CD4-positive, alpha-beta T cell treated with Interleukin-12 subunit alpha and Interleukin-12 subunit beta, for 1 hour (primary cell): ENCODE results near the gene HTR5A.

Experiments used
- DNase-seq: peaks from one replicate; pipeline ENCODE4 v3.0.0-alpha.2; 2020

Gene HTR5A

GRCh38 chr7:155093596-155093995 is 23.5 kb downstream of the HTR5A start:
- no peak for DNase-seq

DNA sequence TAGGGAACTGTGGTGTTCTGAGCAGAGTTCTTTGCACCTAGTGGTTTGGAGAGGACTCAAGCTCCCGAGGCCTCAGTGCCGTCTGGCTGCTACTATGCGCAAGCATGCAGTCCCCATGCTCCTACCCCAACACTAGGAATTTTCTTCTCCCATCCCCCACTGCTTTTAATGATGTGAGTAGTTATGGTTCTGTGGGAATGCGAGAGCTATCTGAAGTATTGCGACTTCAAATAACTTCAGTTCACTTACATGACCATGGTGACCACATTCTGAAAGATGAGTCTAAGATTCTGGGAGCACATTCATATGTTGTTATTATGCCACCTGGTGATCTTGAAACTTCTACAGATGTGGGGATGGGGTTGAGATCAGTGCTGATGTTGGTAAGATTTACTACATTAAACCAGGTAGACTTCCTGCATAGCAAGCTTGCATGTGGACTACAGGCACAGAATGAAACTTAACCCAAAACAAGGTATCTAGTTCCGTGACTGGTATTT is 24.6 kb downstream of the HTR5A start:
- DNase-seq, result no peak

DNA sequence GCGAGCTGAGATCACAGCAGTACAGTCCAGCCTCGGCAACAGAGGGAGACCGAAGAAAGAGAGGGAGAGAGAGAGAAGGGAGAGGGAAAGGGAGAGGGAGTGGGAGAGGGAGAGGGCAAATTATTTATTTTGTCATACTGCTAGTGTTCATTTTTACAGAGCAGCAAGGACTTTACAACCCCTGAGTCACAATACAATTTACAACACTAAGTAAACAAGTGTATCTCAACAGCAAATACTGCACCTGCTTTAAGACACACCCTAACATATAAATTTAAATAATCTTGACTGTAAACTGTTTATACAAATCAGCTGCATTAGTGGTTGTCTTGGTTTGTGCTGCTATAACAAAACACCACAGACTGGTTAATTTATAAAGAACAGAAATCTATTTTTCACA is 27.2 kb downstream of the HTR5A start:
- no peak for DNase-seq

DNA sequence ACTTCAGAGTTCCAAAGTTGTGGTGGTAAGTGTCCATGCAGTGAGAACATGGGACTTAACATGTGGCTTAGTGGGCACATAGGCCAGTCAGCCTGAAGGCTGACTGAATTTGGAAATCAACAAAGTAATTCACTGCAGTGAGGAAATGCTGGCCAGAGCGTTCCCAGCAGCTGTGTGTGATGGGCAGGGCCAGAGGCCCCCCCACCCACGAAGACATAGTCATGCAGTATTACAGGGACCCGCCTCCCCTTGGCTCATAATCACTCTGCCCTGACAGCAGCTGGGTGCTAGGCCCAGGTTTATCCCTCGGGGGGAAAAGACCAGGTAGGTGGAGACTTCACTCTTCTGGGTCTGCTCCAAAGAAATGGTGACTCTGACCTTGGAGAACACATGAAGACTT is 33.7 kb downstream of the HTR5A start:
- DNase-seq, result no peak

DNA sequence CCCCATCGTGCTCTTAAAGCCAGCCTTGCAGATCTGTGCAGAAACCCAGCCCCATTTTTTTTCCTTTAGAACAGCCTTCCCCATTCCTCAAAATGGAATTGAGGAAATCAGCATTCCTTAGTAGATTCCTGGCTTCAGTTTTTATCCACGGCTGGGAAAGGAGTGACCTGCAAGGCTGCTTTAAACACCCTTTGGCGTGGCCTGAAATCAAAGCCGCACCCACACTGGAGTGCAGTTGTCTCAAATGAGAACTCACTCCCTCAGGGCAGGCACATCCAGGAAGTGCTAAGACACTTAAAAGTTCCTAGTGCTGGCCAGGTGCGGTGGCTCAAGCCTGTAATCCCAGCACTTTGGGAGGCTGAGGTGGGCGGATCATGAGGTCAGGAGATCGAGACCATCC is 34.8 kb downstream of the HTR5A start:
- no peak for DNase-seq

GRCh38 chr7:155106356-155106755 is 36.2 kb downstream of the HTR5A start:
- no peak for DNase-seq

GRCh38 chr7:155107126-155107525 is 37.0 kb downstream of the HTR5A start:
- DNase-seq, result no peak

DNA sequence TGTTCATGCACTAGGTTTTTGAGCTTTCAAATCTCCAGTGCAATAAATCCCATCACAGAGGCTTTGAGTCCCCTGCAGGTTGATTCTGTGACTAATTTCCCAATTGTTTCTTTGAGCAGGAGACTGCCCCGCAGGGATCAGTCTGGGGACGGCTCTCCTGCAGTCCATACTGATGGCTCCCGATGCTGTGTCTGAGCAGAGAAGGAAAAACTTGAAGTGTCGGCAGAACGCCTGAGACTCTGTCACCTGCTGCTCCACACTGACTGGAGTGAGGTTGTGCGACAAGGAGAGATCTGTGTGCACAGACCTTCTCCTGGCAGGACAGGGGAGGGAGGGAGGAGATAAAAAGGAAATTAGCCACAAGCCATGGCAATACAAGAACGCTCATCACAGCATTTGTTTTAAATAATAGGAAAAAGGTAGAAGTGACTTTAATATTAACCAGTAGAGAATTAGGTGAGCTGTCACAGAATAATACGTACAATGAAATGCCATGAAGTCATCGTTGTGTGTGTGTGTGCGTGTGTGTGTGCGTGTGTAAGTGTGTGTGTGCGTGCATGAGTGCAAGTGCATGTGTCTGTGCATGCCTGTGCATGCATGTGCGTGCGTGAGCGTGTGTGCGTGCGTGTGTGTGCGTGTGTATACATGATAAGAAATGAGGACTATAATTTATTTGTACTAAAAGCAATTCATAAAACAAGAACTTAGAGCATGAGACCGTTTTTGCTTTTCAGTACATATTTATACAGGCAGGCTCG is 38.2 kb downstream of the HTR5A start:
- DNase-seq, result no peak

GRCh38 chr7:155109121-155109520 is 39.0 kb downstream of the HTR5A start:
- DNase-seq, result no peak

- DNase-seq, result no peak
Measured at GRCh38 chr7:155115288-155115687, 45.2 kb downstream of the HTR5A start.

DNA sequence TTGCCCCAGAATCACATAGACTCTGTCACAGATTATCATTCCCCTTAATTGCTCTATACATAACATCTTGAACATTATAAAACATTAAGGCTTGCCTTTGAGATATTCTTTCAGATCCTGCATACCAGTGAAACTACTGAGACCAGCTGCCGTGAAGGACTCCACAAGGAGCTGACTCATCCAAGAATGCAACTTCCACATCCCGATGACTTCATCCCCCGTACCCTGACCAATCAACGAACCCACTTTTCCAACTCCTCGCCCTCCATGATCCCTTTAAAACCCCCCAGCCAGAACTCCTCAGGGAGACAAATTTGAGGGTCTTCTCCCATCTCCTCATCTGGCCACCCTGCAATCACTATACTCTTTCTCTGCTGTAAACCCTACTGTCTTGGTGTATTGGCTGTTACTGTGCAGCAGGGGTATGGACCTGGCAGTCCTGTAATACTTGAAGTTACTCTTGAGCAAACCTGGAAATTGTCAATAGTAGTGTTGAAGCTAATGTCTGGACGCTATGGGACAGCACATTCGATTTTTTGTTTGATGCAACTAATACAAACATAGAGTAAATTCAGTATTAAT is 49.8 kb downstream of the HTR5A start:
- DNase-seq, result no peak

DNA sequence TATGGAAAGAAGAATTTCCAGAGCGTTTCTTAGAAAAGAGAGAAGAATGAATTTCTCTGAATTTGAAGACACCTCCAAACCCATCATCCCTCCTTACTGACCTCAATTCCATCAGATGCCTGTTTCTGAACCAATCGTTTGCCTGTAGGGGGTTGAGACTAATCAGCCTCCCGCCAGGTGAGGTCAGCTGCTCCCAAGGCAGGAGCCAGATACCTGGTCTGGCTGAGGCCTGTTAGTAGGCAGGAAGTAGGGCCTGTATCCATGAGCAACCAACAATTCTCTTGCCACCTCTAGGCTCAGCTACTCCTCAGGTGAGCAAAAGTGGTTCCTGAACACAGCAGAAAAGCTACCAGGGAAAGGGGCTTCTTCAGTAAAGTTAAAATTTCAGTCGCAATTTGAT is 50.3 kb downstream of the HTR5A start:
- no peak for DNase-seq

DNA sequence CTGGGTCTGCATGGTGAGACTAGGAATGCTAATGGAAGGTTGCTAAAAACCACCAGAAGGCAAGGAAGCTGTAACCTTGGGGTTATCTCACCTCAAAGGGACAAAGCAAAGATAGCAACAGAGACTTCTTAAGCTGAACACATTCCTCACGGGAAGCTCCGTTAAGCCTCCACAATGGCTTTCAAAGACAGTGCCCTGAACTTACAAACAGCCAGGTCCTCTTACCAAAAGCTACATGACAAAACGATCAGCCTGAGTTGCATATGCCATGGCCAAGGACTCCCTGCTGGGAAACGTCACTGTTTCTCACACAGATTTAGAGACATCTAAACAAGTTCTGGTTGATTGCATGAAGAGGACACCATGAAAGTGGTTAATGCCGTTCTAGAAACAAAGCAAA is 52.7 kb downstream of the HTR5A start:
- no peak for DNase-seq

- no peak for DNase-seq
Measured at GRCh38 chr7:155123413-155123812, 53.3 kb downstream of the HTR5A start.

DNA sequence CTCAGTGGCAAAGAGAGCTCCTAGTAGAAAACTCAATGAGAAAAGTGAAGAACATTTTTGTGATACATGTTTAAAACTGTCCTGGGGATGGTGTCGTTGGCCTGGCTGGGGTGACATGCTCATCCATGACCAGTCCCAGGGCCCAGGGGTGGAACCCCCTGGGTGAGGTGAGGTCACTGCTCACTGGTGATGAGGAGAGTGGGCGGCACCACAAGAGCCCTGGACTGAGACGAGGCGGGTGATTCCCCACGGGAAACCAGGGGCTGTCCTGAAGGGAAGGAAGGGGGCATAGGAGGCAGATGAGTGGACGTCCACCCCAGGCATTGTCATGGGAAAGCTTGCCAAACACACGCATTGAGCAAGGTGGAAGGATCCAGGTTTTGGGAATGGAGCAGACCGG is 54.6 kb downstream of the HTR5A start:
- DNase-seq, result no peak

DNA sequence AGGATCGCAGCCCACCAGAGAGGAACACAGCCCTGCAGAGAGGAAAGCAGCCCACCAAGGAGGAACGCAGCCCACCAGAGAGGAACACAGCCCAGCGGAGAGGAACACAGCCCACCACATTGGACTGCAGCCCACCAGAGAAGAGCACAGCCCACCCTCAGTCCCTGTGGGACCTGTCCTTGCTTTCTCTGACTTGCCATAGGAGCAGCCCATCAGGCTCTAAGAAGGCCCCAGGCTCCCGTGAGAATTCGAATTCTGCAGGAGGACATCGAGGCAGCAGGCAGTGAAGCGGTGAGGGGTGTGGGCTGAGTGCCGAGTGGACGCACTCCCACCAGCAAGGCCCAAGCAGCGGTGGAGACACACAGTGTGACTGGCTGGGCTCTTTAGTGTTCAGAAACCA is 59.1 kb downstream of the HTR5A start:
- no peak for DNase-seq

- no peak for DNase-seq
Measured at GRCh38 chr7:155129789-155130188, 59.7 kb downstream of the HTR5A start.

GRCh38 chr7:155130493-155130892 is 60.4 kb downstream of the HTR5A start:
- no peak for DNase-seq

- no peak for DNase-seq
Measured at GRCh38 chr7:155131090-155131489, 61.0 kb downstream of the HTR5A start.

DNA sequence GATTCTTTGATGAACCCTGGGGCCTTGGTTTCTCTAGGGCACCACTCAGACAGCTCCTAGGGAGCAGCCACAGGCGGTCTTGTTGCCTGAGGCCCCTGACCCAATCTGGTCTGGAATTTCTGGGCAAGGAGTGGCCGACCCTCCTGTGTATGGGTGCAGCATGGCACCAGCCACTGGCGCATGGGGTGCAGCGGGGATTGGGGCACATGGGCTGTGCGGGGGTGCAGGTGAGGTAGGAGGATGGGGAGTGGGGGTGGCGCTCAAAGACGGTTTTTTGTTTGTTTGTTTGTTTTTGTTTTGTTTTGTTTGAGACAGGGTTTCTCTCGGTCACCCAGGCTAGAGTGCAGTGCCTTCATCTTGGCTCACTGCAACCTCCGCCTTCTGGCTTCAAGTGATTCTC is 62.3 kb downstream of the HTR5A start:
- no peak for DNase-seq

GRCh38 chr7:155136619-155137243 is 66.6 kb downstream of the HTR5A start:
- DNase-seq, result no peak
